PC-3 (cell line): Measurements from ENCODE around the gene DGKD.

Experiments used
- EZH2 ChIP-seq: fragments of 300-600 bp; sonication (generic); IDR thresholded peaks from one replicate; pipeline ENCODE4 v1.6.1; 2017; ENCODE audit warnings: antibody characterized with exemption, mild to moderate bottlenecking, low read length; ENCODE audit not compliant: unreplicated experiment
- EZH2phosphoT487 ChIP-seq: fragments of 300-600 bp; sonication (generic); IDR thresholded peaks from 2 replicates; pipeline ENCODE4 v1.6.1; 2018; ENCODE audit warnings: mild to moderate bottlenecking, antibody characterized with exemption, low read length, borderline replicate concordance
- TF ChIP-seq, protein P1 (sequence below): fragments of 300-600 bp; sonication (generic); conservative IDR thresholded peaks from 2 replicates; pipeline ENCODE4 v1.5.1; 2017; ENCODE audit warnings: antibody characterized with exemption, low read depth, mild to moderate bottlenecking, low read length

DNA sequence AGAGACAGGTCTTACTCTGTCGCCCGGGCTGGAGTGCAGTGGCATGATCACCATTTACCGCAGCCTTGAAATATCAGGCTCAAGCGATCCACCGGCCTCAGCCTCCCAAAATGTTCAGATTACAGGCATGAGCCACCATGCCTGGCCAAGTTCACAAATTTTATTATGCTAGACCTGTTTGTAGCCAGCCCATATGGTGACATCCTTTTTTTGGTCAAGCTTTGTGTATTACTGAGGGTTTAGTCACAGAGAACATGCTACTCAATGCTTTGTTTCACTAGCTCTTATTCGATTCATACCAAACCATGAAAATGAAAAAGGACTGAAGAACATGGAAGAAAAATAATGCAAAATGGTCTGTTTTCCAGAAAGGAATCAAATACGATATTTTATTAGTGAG lies 41.4 kb downstream of the DGKD start:
- TF ChIP-seq, protein P1, sequence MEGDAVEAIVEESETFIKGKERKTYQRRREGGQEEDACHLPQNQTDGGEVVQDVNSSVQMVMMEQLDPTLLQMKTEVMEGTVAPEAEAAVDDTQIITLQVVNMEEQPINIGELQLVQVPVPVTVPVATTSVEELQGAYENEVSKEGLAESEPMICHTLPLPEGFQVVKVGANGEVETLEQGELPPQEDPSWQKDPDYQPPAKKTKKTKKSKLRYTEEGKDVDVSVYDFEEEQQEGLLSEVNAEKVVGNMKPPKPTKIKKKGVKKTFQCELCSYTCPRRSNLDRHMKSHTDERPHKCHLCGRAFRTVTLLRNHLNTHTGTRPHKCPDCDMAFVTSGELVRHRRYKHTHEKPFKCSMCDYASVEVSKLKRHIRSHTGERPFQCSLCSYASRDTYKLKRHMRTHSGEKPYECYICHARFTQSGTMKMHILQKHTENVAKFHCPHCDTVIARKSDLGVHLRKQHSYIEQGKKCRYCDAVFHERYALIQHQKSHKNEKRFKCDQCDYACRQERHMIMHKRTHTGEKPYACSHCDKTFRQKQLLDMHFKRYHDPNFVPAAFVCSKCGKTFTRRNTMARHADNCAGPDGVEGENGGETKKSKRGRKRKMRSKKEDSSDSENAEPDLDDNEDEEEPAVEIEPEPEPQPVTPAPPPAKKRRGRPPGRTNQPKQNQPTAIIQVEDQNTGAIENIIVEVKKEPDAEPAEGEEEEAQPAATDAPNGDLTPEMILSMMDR = no peak
- TF ChIP-seq EZH2 = no peak
- no peak for TF ChIP-seq EZH2phosphoT487
